Activated CD8-positive, alpha-beta memory T cell treated with anti-CD3 and anti-CD28 coated beads, Interleukin-2, amount 50 U/mL, for 24 hours (primary cell): ENCODE data around the gene ACOT9.
"Not testable (repeated sequence)": the region's sequence is repeated elsewhere in the genome, so short reads cannot be mapped to it uniquely, and the experiment has no call there.

ENCODE experiments used
- DNase-seq: peaks from one replicate; pipeline ENCODE4 v3.0.0-alpha.2; 2020; ENCODE audit errors: extremely low read depth

The ACOT9 gene

DNA sequence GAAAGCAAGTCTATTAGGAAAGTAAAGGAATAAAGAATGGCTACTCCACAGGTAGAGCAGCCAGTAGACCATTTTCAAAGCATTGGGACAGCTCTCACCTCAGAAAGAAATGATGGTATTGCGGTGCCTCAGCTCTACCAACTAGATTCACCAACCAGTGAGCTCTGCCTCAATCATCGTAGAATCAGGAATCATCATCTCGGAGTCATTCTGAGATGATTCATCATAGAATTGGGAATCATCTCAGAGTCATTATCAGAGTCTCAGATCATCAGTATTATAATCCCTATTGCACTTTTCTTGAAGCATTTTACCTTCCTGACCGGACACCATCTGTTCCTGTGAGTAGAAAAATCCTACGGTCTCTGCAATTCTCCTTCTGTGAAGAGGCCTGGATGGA is 22.4 kb upstream of the ACOT9 start:
- DNase-seq, result no peak

GRCh38 chrX:23764188-23764984 is 21.3 kb upstream of the ACOT9 start:
- no peak for DNase-seq

DNA sequence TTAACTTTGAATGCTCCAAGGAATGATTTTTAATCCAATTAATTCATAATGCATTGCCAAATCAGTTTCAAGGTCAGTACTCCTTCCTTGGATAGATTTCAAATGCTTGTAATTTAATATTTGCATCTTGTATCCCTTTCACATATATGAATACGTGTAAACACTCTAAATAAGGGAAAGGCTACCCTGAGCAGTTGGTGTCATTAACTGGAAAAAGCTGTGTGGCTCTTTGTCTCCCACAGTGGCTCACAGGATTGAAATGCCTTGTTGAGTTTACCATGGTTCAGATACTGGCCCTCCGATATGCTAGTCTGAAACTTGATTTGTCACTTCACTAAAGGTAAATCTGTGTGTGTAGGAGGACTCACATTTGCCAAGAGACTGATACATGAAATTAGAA is 16.7 kb upstream of the ACOT9 start:
- no peak for DNase-seq

DNA sequence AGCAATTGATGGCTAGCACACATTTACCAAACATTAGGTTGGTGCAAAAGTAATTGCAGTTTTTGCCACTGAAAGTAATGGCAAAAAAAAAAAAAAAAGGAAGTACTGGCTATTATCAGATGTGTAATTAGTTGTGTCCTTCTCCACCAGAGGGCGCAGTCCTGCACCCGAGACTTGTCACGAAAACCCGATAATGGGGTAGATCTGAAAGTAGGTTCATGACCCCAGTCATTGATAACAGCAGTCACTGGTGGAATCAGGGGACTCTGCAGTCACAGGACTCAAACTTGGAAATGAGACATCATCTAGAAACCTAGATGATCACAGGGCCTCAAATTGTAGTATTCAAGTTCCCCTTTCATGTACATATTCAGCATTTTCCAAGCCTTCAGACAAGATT is 13.1 kb upstream of the ACOT9 start:
- DNase-seq, result no peak

- no peak for DNase-seq
Observed at GRCh38 chrX:23754664-23755063, 11.6 kb upstream of the ACOT9 start.

- no peak for DNase-seq
Observed at GRCh38 chrX:23752740-23753415, 9.8 kb upstream of the ACOT9 start.

DNA sequence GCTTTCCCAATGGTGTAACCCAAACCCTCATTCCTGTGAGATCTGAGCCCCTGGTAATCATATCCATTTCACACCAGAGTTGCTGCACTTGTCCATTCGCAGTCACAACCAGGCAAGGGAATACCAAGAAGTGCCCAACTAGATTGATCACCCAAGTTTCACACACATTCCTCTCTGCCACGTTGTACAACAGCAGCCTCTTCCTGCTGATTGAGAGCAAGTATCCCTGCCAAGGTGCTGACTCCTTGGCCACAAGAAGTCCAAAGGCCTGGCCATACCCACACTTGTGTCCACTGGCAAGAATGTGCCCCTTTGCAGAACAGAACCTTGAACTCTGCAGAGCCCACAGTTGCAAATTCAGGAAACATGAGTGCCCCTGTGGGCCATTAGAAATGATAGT is 6.5 kb upstream of the ACOT9 start:
- no peak for DNase-seq

DNA sequence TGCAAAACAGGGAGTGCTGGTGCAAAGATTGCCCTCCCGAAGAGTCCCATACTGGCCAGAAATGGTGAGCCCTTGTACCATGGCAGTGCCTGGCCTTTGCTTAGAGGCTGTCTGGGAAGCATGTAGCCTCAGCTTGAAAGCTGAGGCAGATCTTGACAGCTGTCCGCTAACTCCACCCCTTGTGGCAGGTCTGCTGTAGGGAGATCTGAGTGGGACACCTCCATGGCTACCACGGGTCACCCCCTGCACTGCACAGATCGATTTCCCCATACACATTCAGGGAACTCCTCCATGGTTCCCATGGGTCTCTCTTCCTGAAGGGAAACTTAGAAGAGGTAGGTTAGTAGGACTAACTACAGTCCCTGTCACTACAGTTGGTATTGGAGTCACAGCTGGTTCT is 6.1 kb upstream of the ACOT9 start:
- no peak for DNase-seq

GRCh38 chrX:23745786-23746185 is 2.7 kb upstream of the ACOT9 start:
- no peak for DNase-seq

GRCh38 chrX:23743623-23743971 is 521 bp upstream of the ACOT9 start:
- not testable (repeated sequence) for DNase-seq

- DNase-seq, result no peak
Observed at GRCh38 chrX:23742174-23742696, 841 bp downstream of the ACOT9 start.

- DNase-seq, result no peak
Observed at GRCh38 chrX:23737413-23737812, 5.7 kb downstream of the ACOT9 start.

DNA sequence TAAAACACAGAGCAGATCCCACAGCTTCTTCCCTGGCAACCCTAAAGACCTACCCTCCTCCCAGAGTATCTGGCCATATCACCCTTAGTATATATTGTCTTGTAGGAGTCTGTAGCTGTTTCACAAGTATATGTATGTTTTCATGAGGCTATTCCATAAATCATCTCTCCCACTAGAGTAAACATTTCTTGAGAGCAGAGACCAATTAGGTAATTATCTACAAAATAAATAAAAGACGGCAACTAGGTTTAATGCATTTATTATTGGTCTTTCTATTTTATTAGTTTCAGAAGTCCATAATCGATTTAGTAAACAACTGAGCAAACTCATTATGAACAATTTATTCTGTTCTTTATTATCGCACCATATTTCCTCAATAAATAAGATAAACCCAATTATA is 7.0 kb downstream of the ACOT9 start:
- no peak for DNase-seq

DNA sequence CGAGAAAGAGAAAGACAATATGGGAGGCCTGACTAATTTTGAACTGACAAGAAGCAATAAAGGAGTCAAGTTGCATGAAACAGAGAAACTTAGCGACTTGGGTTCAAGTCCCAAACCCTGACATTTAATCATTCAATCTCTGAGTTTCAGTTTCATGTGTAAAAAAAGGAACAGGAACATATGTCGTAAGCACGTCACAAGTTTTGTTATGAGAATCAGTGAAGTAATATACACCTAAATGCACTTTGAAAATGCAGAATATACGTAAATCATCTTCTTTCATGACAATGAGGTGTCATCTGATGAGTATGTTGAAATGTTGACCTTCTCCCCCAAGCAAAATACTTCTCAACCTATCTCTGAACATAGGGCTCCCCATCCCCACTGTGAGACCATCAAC is 10.4 kb downstream of the ACOT9 start:
- DNase-seq, result no peak

- no peak for DNase-seq
Observed at GRCh38 chrX:23731951-23732350, 11.1 kb downstream of the ACOT9 start.

DNA sequence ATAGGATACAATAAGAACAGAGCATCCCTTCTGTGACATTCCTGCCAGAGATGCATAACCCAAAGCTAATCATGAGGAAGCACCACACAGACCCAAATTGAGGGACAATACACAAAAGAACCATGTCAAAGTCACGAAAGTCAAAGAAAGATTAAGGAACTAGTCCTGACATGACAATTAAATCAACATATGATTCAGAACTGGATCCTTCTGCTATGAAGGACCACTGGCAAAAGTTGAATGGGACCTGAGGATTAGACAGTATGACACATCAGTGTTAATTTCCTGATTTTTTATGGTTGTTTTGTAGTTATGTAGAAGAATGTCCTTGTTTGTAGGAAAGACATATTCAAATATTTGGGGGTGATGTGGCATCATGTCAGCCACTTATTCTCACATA is 13.9 kb downstream of the ACOT9 start:
- no peak for DNase-seq

GRCh38 chrX:23727206-23727605 is 15.9 kb downstream of the ACOT9 start:
- no peak for DNase-seq

DNA sequence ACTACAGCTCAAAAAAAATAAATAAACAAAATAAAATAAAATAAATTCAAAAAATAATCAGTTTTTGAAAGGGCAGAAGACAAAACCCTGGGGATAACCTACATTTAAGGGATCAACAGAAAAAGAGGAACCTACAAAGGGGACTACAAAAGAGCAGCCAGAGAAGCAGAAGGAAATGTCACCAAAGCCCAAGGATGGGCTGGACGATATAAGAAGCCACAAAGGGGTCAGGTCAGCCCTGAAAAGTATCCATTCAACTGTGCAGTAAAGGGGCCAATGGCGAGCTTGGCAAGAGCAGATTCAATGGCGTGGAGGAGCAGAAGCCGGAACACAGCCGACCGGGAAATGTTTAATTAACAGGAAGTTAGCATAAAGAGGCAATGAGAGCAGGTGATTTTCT is 16.9 kb downstream of the ACOT9 start:
- no peak for DNase-seq

GRCh38 chrX:23720117-23720677 is 22.9 kb downstream of the ACOT9 start:
- no peak for DNase-seq

DNA sequence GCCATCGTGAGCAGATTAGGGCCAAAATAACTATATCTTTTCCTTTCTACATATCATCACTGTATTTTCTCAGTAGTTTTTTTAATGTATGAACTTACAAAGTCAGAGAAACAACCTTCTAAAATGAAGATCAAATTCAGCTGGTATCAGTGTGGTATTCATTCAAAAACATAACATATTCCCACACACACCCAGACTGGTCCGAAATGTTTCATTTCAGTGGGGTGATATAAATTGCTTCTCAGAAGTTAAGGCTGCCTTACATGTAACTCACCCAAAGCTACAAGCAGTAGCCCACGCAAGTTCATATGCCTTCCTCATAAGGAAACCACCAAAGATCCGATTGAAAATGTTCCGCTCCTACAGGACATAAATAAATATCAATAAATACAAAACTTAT is 37.8 kb downstream of the ACOT9 start:
- DNase-seq, result no peak

DNA sequence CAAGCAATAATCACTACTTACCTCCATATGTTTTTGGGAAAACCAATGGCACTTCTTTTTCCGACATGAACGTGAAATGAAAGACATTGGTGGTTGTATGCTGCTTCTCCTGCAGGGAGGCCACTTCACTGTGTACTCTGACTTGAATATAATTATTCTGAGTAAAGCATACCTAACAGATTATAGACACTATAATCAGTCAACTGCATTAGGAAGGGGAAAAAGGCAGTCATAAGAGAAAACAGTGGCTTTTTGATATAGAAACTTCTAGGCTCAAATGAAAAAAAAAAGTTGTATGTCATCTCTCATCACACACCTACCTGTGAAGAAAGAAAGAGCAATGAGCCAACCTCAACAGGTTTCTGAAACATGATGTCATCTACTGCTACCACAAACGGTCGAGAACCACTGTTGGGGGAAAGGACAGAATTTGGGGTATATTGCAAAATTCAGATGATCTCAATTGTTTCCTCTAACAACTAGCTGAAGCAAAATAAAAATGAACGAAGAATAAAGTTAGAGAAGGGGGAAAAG is 38.3 kb downstream of the ACOT9 start:
- DNase-seq, result no peak

GRCh38 chrX:23699636-23700194 is 43.4 kb downstream of the ACOT9 start:
- DNase-seq, result no peak

GRCh38 chrX:23694606-23695005 is 48.5 kb downstream of the ACOT9 start:
- no peak for DNase-seq
